H1 (cell line): ENCODE results near the gene UBA3. TPM values are rescaled to one million over a fixed set of nuclear protein-coding genes. Genes with fewer than 3 reads are reported as not detected.

Experiments used
- CTCF ChIA-PET: fragments of 300-600 bp; sonication (Branson Sonifier 250); formaldehyde crosslinking; loops from one replicate; lab custom pipeline; 2021; ENCODE audit not compliant: partially characterized antibody; lab: Charles Lee
- POLR2A ChIA-PET: fragments of 300-600 bp; sonication (Branson Sonifier 250); formaldehyde crosslinking; loops from one replicate; lab custom pipeline; 2021; ENCODE audit warnings: inconsistent platforms; ENCODE audit not compliant: partially characterized antibody; lab: Charles Lee
- DNase-seq, 2 experiments: peaks; one replicate each; pipeline versions ENCODE4 v3.0.0 to v3.0.0-alpha.2; 2010 to 2022; ENCODE audit warnings: low spot score in 2 of 2, low read depth in 1 of 2, mixed read lengths in 1 of 2
- FAIRE-seq: peaks from 2 replicates; lab custom pipeline; 2011; peaks lifted over from hg19 to GRCh38; lab: Jason Lieb, UNC
- H2AFZ ChIP-seq: 2 replicates; pipeline ENCODE4 v1.8.1; 2012; ENCODE audit warnings: low read length, inconsistent platforms
- H2AK5ac ChIP-seq: 2 replicates; pipeline ENCODE4 v1.6.1; 2013; ENCODE audit warnings: low read depth, low read length
- H2BK120ac ChIP-seq: replicated peaks from 2 replicates; pipeline ENCODE3; 2013; ENCODE audit warnings: low read depth, low read length, inconsistent platforms
- H2BK12ac ChIP-seq: 2 replicates; pipeline ENCODE4 v1.6.1; 2013; ENCODE audit warnings: low read depth, low read length
- H2BK15ac ChIP-seq: 2 replicates; pipeline ENCODE4 v1.6.1; 2013; ENCODE audit warnings: low read length
- H2BK20ac ChIP-seq: 2 replicates; pipeline ENCODE4 v1.6.1; 2013; ENCODE audit warnings: low read length
- H2BK5ac ChIP-seq: 2 replicates; pipeline ENCODE4 v1.6.1; 2013; ENCODE audit warnings: low read depth, low read length
- H3K14ac ChIP-seq: 2 replicates; pipeline ENCODE4 v1.6.1; 2013; ENCODE audit warnings: inconsistent platforms; ENCODE audit not compliant: insufficient read length
- H3K18ac ChIP-seq: 2 replicates; pipeline ENCODE4 v1.6.1; 2013; ENCODE audit warnings: low read length; ENCODE audit errors: extremely low read depth
- H3K23ac ChIP-seq: 2 replicates; pipeline ENCODE4 v1.6.1; 2013; ENCODE audit warnings: inconsistent platforms; ENCODE audit not compliant: insufficient read length
- H3K23me2 ChIP-seq: 2 replicates; pipeline ENCODE4 v1.6.1; 2013; ENCODE audit warnings: low read depth, low read length
- H3K27ac ChIP-seq: 2 replicates; pipeline ENCODE4 v1.6.1; 2011; ENCODE audit warnings: low read depth, low read length, inconsistent platforms
- H3K27me3 ChIP-seq, 4 experiments: replicated peaks in 1 of 4; 1 replicate in 1 of 4; 2 replicates in 3 of 4; pipeline versions ENCODE4 v1.6.1 to v1.8.1; 2011 to 2013; ENCODE audit warnings: low read length in 3 of 4, mild to moderate bottlenecking in 3 of 4, inconsistent platforms in 2 of 4, mixed read lengths in 2 of 4, moderate library complexity in 1 of 4; ENCODE audit not compliant: control insufficient read depth in 3 of 4, insufficient read depth in 3 of 4; ENCODE audit errors: extremely low read depth in 1 of 4
- H3K36me3 ChIP-seq, 4 experiments: 2 replicates each; pipeline versions ENCODE4 v1.6.1 to v1.8.1; 2011 to 2013; ENCODE audit warnings: mild to moderate bottlenecking in 4 of 4, low read length in 3 of 4, moderate library complexity in 2 of 4, control low read depth in 1 of 4, inconsistent platforms in 1 of 4; ENCODE audit not compliant: insufficient read depth in 4 of 4, control insufficient read depth in 2 of 4
- H3K4ac ChIP-seq: replicated peaks from 2 replicates; pipeline ENCODE3; 2013; ENCODE audit warnings: low read length, low read depth, mixed read lengths, inconsistent platforms; ENCODE audit not compliant: insufficient read length
- H3K4me1 ChIP-seq, 4 experiments: replicated peaks in 1 of 4; 1 replicate in 1 of 4; 2 replicates in 3 of 4; pipeline versions ENCODE4 v1.6.1 to v1.8.1; 2011 to 2013; ENCODE audit warnings: low read length in 3 of 4, inconsistent platforms in 2 of 4, mixed read lengths in 1 of 4; ENCODE audit not compliant: insufficient read depth in 4 of 4, control insufficient read depth in 3 of 4
- H3K4me2 ChIP-seq, 2 experiments: 2 replicates each; pipeline versions ENCODE4 v1.6.1 to v1.8.1; 2011 to 2013; ENCODE audit warnings: low read depth in 2 of 2, low read length in 2 of 2, control low read depth in 1 of 2, inconsistent platforms in 1 of 2, mild to moderate bottlenecking in 1 of 2; ENCODE audit not compliant: insufficient read depth in 1 of 2
- H3K4me3 ChIP-seq, 4 experiments: fragments of 200-600, 300-600 bp in 1 of 4; sonication (generic), shearing (Covaris generic), sonication (Bioruptor Twin) in 1 of 4; 2 replicates each; pipeline versions ENCODE4 v1.5.1 to v1.8.1; 2011 to 2016; ENCODE audit warnings: low read length in 4 of 4, low read depth in 3 of 4, control low read depth in 2 of 4, inconsistent platforms in 2 of 4, mild to moderate bottlenecking in 2 of 4, mixed read lengths in 1 of 4, moderate library complexity in 1 of 4; ENCODE audit not compliant: insufficient read depth in 2 of 4; ENCODE audit errors: extremely low read depth in 1 of 4
- H3K56ac ChIP-seq: replicated peaks from 2 replicates; pipeline ENCODE3; 2013; ENCODE audit warnings: low read depth, mild to moderate bottlenecking, mixed read lengths, low read length, inconsistent platforms; ENCODE audit not compliant: insufficient read length
- H3K79me1 ChIP-seq: 2 replicates; pipeline ENCODE4 v1.6.1; 2013; ENCODE audit warnings: low read depth, low read length, control low read depth
- H3K79me2 ChIP-seq, 2 experiments: 2 replicates each; pipeline versions ENCODE4 v1.6.1 to v1.8.1; 2012 to 2013; ENCODE audit warnings: low read length in 2 of 2, mild to moderate bottlenecking in 2 of 2, inconsistent platforms in 1 of 2; ENCODE audit not compliant: insufficient read depth in 2 of 2, control insufficient read depth in 1 of 2
- H3K9ac ChIP-seq, 4 experiments: replicated peaks in 1 of 4; 1 replicate in 1 of 4; 2 replicates in 3 of 4; pipeline versions ENCODE4 v1.6.1 to v1.8.1; 2011 to 2013; ENCODE audit warnings: low read depth in 3 of 4, low read length in 3 of 4, control low read depth in 2 of 4, mild to moderate bottlenecking in 2 of 4, moderate library complexity in 2 of 4, inconsistent platforms in 1 of 4; ENCODE audit errors: extremely low read depth in 1 of 4
- H3K9me3 ChIP-seq, 2 experiments: 2 replicates each; pipeline versions ENCODE4 v1.6.1 to v1.8.1; 2012 to 2013; ENCODE audit warnings: mild to moderate bottlenecking in 2 of 2, moderate library complexity in 2 of 2, control low read depth in 1 of 2, inconsistent platforms in 1 of 2, low read depth in 1 of 2, low read length in 1 of 2, mixed read lengths in 1 of 2; ENCODE audit not compliant: insufficient read depth in 2 of 2
- H4K20me1 ChIP-seq, 2 experiments: replicated peaks in 1 of 2; 2 replicates each; pipeline versions ENCODE3 to v1.8.1; 2011 to 2013; ENCODE audit warnings: inconsistent platforms in 2 of 2, low read length in 2 of 2, mild to moderate bottlenecking in 1 of 2; ENCODE audit not compliant: insufficient read depth in 2 of 2, control insufficient read depth in 1 of 2
- H4K5ac ChIP-seq: 2 replicates; pipeline ENCODE4 v1.6.1; 2013; ENCODE audit warnings: low read length, low read depth, mixed read lengths, inconsistent platforms; ENCODE audit not compliant: insufficient read length
- H4K8ac ChIP-seq: 2 replicates; pipeline ENCODE4 v1.8.0; 2013; ENCODE audit warnings: mild to moderate bottlenecking, moderate library complexity, low read length, inconsistent platforms; ENCODE audit not compliant: insufficient read depth; ENCODE audit errors: extremely low read depth
- H4K91ac ChIP-seq: replicated peaks from 2 replicates; pipeline ENCODE3; 2013; ENCODE audit warnings: low read length, mixed read lengths, inconsistent platforms; ENCODE audit not compliant: insufficient read length
- GABPA ChIP-seq: IDR thresholded peaks from 2 replicates; pipeline ENCODE4 v1.6.1; 2011; ENCODE audit warnings: mild to moderate bottlenecking, low read length, moderate library complexity, borderline replicate concordance; ENCODE audit not compliant: insufficient read depth
- JUND ChIP-seq: IDR thresholded peaks from 2 replicates; pipeline ENCODE4 v1.6.1; 2011; ENCODE audit warnings: mild to moderate bottlenecking, improper control_type of control experiment, low read length
- WGBS, 2 experiments: shearing (Covaris generic) in 1 of 2; methylation state at CpG; one replicate each; pipeline versions ENCODE4 v1.1.6 to v1.1.7; 2013 to 2015; ENCODE audit warnings: low lambda C conversion rate in 2 of 2, mixed read lengths in 2 of 2, inconsistent platforms in 1 of 2, low coverage in 1 of 2, missing lambda C conversion rate in 1 of 2; ENCODE audit not compliant: insufficient replicate concordance in 2 of 2, insufficient coverage in 1 of 2, insufficient read length in 1 of 2; ENCODE audit errors: extremely low coverage in 1 of 2, missing lambda C conversion rate in 1 of 2; 5-methylcytosine and 5-hydroxymethylcytosine counted together
- polyA plus RNA-seq, 7 experiments: library from polyadenylated mRNA; depleted of rRNA in 3 of 7; stranded (reverse) in 5 of 7; unstranded in 2 of 7; fragments of >200 nt in 5 of 7; fragments of 200-250 nt in 2 of 7; gene quantifications; 1 replicate in 5 of 7; 2 replicates in 1 of 7; 4 replicates in 1 of 7; pipeline versions ENCODE4 v1.2.1 to v1.2.3, GENCODE V29; 2011 to 2013; ENCODE audit warnings: missing spikeins in 2 of 7, mixed read lengths in 2 of 7
- total RNA-seq: library from RNA; stranded (reverse); fragmentation: NEBNext Ultra II Directional; extraction: Animal tissue kit (Norgen Biotek cat#: 25700); gene quantifications from 2 replicates; pipeline ENCODE4 v1.2.1, GENCODE V29; 2021

Gene UBA3
- total and polyA plus RNA-seq, 2 of the 8 experiments (the other 6 are each of a cell fraction or from before 2014, with no cell fraction given) = 40.8 to 97.8 TPM

DNA sequence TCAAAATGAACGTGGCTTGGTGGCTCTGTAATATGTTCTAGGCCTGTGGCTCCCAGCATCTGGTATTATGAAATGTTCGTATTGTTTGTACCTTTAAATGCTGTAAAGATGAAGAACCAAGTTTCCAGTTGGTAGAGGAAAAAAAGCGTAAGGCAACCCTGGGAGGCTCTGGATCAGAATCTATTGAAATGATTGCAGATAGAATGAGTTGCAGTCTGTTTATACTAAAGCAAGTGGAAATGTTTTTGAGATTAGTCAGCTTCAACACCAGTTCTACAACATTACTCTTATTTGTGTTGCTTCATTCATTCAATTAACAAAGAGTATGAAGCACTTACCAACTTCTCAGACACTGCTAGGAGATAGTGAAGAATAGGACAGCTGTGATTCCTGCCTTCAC is 9.9 kb upstream of the UBA3 start:
- Histone ChIP-seq H3K23ac (no peak overlapping the region), H4K20me1 (peaks cover 0 to 1% of the 10 kb centered on the region in 2 experiments), H2BK120ac (no peak overlapping the region), H3K27me3 (no peaks in the 10 kb centered on the region), H3K4ac (no peak overlapping the region), H4K91ac (no peak overlapping the region), H3K4me2 (no peak overlapping the region), H4K5ac (no peak overlapping the region), H2BK5ac (no peak overlapping the region), H3K4me3 (no peak overlapping the region), H3K14ac (no peak overlapping the region), H3K27ac (no peak overlapping the region), H3K79me2 (no peaks in the 10 kb centered on the region), H2AFZ (no peak overlapping the region), H3K9me3 (no peaks in the 10 kb centered on the region), H2BK20ac (no peak overlapping the region), H3K9ac (no peak overlapping the region), H3K36me3 (no peaks in the 10 kb centered on the region), H3K56ac (no peak overlapping the region), H3K4me1 (peaks cover 0 to 17% (median 6%) of the 10 kb centered on the region in 4 experiments; a peak in 5 of 7 replicates), H2BK15ac (no peak overlapping the region), H3K79me1 (no peaks in the 10 kb centered on the region), H2BK12ac (no peak overlapping the region), H3K18ac (no peak overlapping the region), H4K8ac (no peak overlapping the region), H3K23me2 (peaks cover 4% of the 10 kb centered on the region), H2AK5ac (no peak overlapping the region)
- FAIRE-seq (no peak), DNase-seq (no peak)
- CTCF ChIA-PET = interaction anchor here (0.6 to 1.8 kb wide), 7 partner anchors 12 to 1844 kb away, joined by 3 to 7 read pairs (median 5); no protein-coding TSS in a partner anchor
- TF ChIP-seq JUND (no peak), GABPA (no peak)
- 81% methylated on average over 3 of the region's 3 CpGs; no CpG with 5 or more reads in 1 of the 2 experiments for WGBS, 2 experiments
- POLR2A ChIA-PET = interaction anchor here (0.7 kb wide), 2 partner anchors 19 to 72 kb away, joined by 4 to 5 read pairs; no protein-coding TSS in a partner anchor
